IMR-90 (cell line): ENCODE measurements around the gene FDPS. TPM values are rescaled to one million over a fixed set of nuclear protein-coding genes. Genes with fewer than 3 reads are reported as not detected.

ENCODE experiments used
- ATAC-seq: fragments of 200-7000 bp; cut with Tn5 transposase; 2 replicates; pipeline ENCODE4 v1.9.1; 2020; ENCODE audit warnings: low read depth, mild to moderate bottlenecking, moderate library complexity
- BruUV-seq: library from RNA; stranded (reverse); fragments of 400-500 nt; replicated peaks from 2 replicates; lab custom pipeline; 2021; lab: Mats Ljungman, UMichigan
- CTCF ChIA-PET: fragments of 300-600 bp; formaldehyde crosslinking; extraction: SDS; loops from one replicate; lab custom pipeline; 2021; ENCODE audit warnings: antibody characterized with exemption; lab: Yijun Ruan, JAX
- POLR2A ChIA-PET: fragments of 300-600 bp; sonication (Branson Sonifier 250); formaldehyde crosslinking; loops from one replicate; lab custom pipeline; 2022; ENCODE audit warnings: antibody characterized with exemption; ENCODE audit not compliant: unreplicated experiment; lab: Charles Lee
- DNase-seq: peaks from one replicate; pipeline ENCODE4 v3.0.0; 2013
- H2AFZ ChIP-seq: replicated peaks from 2 replicates; pipeline ENCODE3; 2013; ENCODE audit warnings: low read length, mild to moderate bottlenecking; ENCODE audit not compliant: poor library complexity
- H2AK5ac ChIP-seq: 2 replicates; pipeline ENCODE4 v1.6.1; 2013; ENCODE audit warnings: low read depth, low read length, inconsistent platforms
- H2AK9ac ChIP-seq: replicated peaks from 2 replicates; pipeline ENCODE3; 2013; ENCODE audit warnings: mild to moderate bottlenecking, low read depth, low read length, moderate library complexity; ENCODE audit not compliant: poor library complexity
- H2BK120ac ChIP-seq: 2 replicates; pipeline ENCODE4 v1.6.1; 2013; ENCODE audit warnings: low read depth, low read length, inconsistent platforms
- H2BK15ac ChIP-seq: 3 replicates; pipeline ENCODE4 v1.6.1; 2013; ENCODE audit warnings: low read depth, low read length, inconsistent platforms
- H2BK20ac ChIP-seq: 2 replicates; pipeline ENCODE4 v1.6.1; 2013; ENCODE audit warnings: low read depth, mild to moderate bottlenecking, inconsistent platforms, low read length, moderate library complexity
- H2BK5ac ChIP-seq: 2 replicates; pipeline ENCODE4 v1.6.1; 2013; ENCODE audit warnings: mild to moderate bottlenecking, low read depth, low read length, inconsistent platforms; ENCODE audit not compliant: poor library complexity, severe bottlenecking
- H3K14ac ChIP-seq: replicated peaks from 2 replicates; pipeline ENCODE4 v1.6.1; 2013; ENCODE audit warnings: low read depth, low read length, inconsistent platforms
- H3K18ac ChIP-seq: 2 replicates; pipeline ENCODE4 v1.6.1; 2013; ENCODE audit warnings: low read depth, low read length, control low read depth
- H3K23ac ChIP-seq: 2 replicates; pipeline ENCODE4 v1.6.1; 2013; ENCODE audit warnings: low read depth, low read length, inconsistent platforms
- H3K27ac ChIP-seq: 2 replicates; pipeline ENCODE4 v1.5.1; 2013; ENCODE audit warnings: mild to moderate bottlenecking, control low read depth, low read length; ENCODE audit not compliant: insufficient read depth
- H3K27me3 ChIP-seq: 2 replicates; pipeline ENCODE4 v1.6.1; 2013; ENCODE audit warnings: low read length; ENCODE audit not compliant: control insufficient read depth, insufficient read depth
- H3K36me3 ChIP-seq: 2 replicates; pipeline ENCODE4 v1.6.1; 2013; ENCODE audit warnings: low read length, mixed read lengths; ENCODE audit not compliant: control insufficient read depth, insufficient read depth
- H3K4ac ChIP-seq: 2 replicates; pipeline ENCODE4 v1.6.1; 2013; ENCODE audit warnings: low read depth, low read length, inconsistent platforms
- H3K4me1 ChIP-seq: 2 replicates; pipeline ENCODE4 v1.6.1; 2013; ENCODE audit warnings: low read length, mixed read lengths; ENCODE audit not compliant: control insufficient read depth, insufficient read depth
- H3K4me2 ChIP-seq: 2 replicates; pipeline ENCODE4 v1.6.1; 2013; ENCODE audit warnings: low read depth, mild to moderate bottlenecking, control low read depth, low read length, moderate library complexity
- H3K4me3 ChIP-seq: 2 replicates; pipeline ENCODE4 v1.5.1; 2013; ENCODE audit warnings: low read depth, mild to moderate bottlenecking, control low read depth, low read length, moderate library complexity; ENCODE audit not compliant: insufficient read depth
- H3K56ac ChIP-seq: 2 replicates; pipeline ENCODE4 v1.6.1; 2013; ENCODE audit warnings: low read length, inconsistent platforms; ENCODE audit not compliant: insufficient read depth; ENCODE audit errors: extremely low read depth
- H3K79me1 ChIP-seq, 2 experiments: 2 replicates each; pipeline ENCODE4 v1.6.1; 2013; ENCODE audit warnings: low read length in 2 of 2, inconsistent platforms in 1 of 2, low read depth in 1 of 2
- H3K9ac ChIP-seq: 2 replicates; pipeline ENCODE4 v1.6.1; 2013; ENCODE audit warnings: low read depth, low read length, control low read depth
- H3K9me1 ChIP-seq: 2 replicates; pipeline ENCODE4 v1.6.1; 2013; ENCODE audit warnings: low read length, inconsistent platforms; ENCODE audit not compliant: insufficient read depth
- H3K9me3 ChIP-seq: 2 replicates; pipeline ENCODE4 v1.6.1; 2013; ENCODE audit warnings: low read length; ENCODE audit not compliant: control insufficient read depth, insufficient read depth
- H4K20me1 ChIP-seq: 2 replicates; pipeline ENCODE4 v1.6.1; 2013; ENCODE audit warnings: low read length, inconsistent platforms; ENCODE audit not compliant: insufficient read depth
- H4K5ac ChIP-seq: 2 replicates; pipeline ENCODE4 v1.6.1; 2013; ENCODE audit warnings: mild to moderate bottlenecking, low read depth, low read length, control low read depth
- H4K8ac ChIP-seq, 2 experiments: 2 replicates each; pipeline ENCODE4 v1.6.1; 2013; ENCODE audit warnings: low read depth in 2 of 2, low read length in 2 of 2, control low read depth in 1 of 2, inconsistent platforms in 1 of 2
- H4K91ac ChIP-seq: 2 replicates; pipeline ENCODE4 v1.6.1; 2013; ENCODE audit warnings: low read depth, low read length, inconsistent platforms; ENCODE audit not compliant: insufficient read depth
- BHLHE40 ChIP-seq: fragments of 150-350 bp; IDR thresholded peaks from 2 replicates; pipeline ENCODE4 v1.6.1; 2016; ENCODE audit warnings: mild to moderate bottlenecking, low read depth, low read length
- CEBPB ChIP-seq: IDR thresholded peaks from 2 replicates; pipeline ENCODE4 v1.6.1; 2012; ENCODE audit warnings: low read depth, low read length, improper control_type of control experiment
- CHD1 ChIP-seq: IDR thresholded peaks from 2 replicates; pipeline ENCODE4 v1.6.1; 2012; ENCODE audit warnings: low read depth, low read length, improper control_type of control experiment
- CTCF ChIP-seq: conservative IDR thresholded peaks from 2 replicates; pipeline ENCODE4 v1.5.1; 2012; ENCODE audit warnings: mild to moderate bottlenecking, low read depth, low read length, improper control_type of control experiment
- ELK1 ChIP-seq: fragments of 150-350 bp; IDR thresholded peaks from 2 replicates; pipeline ENCODE4 v1.6.1; 2016; ENCODE audit warnings: low read depth, mild to moderate bottlenecking, low read length, moderate library complexity, borderline replicate concordance
- FOS ChIP-seq: fragments of 150-350 bp; IDR thresholded peaks from 2 replicates; pipeline ENCODE4 v1.6.1; 2016; ENCODE audit warnings: low read depth, low read length
- MAFK ChIP-seq: IDR thresholded peaks from 2 replicates; pipeline ENCODE4 v1.6.1; 2012; ENCODE audit warnings: low read depth, low read length, improper control_type of control experiment
- MAZ ChIP-seq: IDR thresholded peaks from 2 replicates; pipeline ENCODE4 v1.6.1; 2012; ENCODE audit warnings: low read depth, mild to moderate bottlenecking, low read length, improper control_type of control experiment, moderate library complexity, borderline replicate concordance
- MXI1 ChIP-seq: IDR thresholded peaks from 2 replicates; pipeline ENCODE4 v1.6.1; 2012; ENCODE audit warnings: low read depth, mild to moderate bottlenecking, low read length, moderate library complexity, borderline replicate concordance
- POLR2A ChIP-seq: IDR thresholded peaks from 2 replicates; pipeline ENCODE4 v1.6.1; 2012; ENCODE audit warnings: mild to moderate bottlenecking, low read depth, low read length
- RAD21 ChIP-seq: IDR thresholded peaks from 2 replicates; pipeline ENCODE4 v1.6.1; 2012; ENCODE audit warnings: low read length, improper control_type of control experiment
- RCOR1 ChIP-seq: IDR thresholded peaks from 2 replicates; pipeline ENCODE4 v1.6.1; 2012; ENCODE audit warnings: mild to moderate bottlenecking, low read length, improper control_type of control experiment; ENCODE audit not compliant: insufficient replicate concordance
- RFX5 ChIP-seq: IDR thresholded peaks from 2 replicates; pipeline ENCODE4 v1.8.0; 2012; ENCODE audit warnings: low read depth, mild to moderate bottlenecking, low read length, moderate library complexity
- SMC3 ChIP-seq: fragments of 150-350 bp; IDR thresholded peaks from 2 replicates; pipeline ENCODE4 v1.6.1; 2016; ENCODE audit warnings: low read depth, mild to moderate bottlenecking, antibody characterized with exemption, low read length, moderate library complexity
- WGBS, 2 experiments: methylation state at CpG; one replicate each; pipeline versions ENCODE4 v1.1.5 to v1.1.7; 2013; ENCODE audit warnings: missing lambda C conversion rate in 2 of 2; ENCODE audit not compliant: insufficient read length in 1 of 2; ENCODE audit errors: extremely low coverage in 2 of 2; 5-methylcytosine and 5-hydroxymethylcytosine counted together
- dilution Hi-C: fragments of 300-500 bp; cut with HindIII; formaldehyde crosslinking; loops from one replicate; pipeline ENCODE4 v1.14.3; 2018; ENCODE audit warnings: low sequenced_read_pairs; ENCODE audit not compliant: unreplicated experiment
- in situ Hi-C: fragments of 300-500 bp; cut with MboI; formaldehyde crosslinking; loops from 3 replicates; pipeline ENCODE4 v1.14.3; 2019; ENCODE audit warnings: low sequenced_read_pairs, inconsistent platforms, mixed read lengths
- intact Hi-C: fragments of 100-400 bp; cut with micrococcal nuclease; formaldehyde crosslinking; loops from 2 replicates; pipeline ENCODE4 v1.10.0; 2022
- polyA plus RNA-seq, 3 experiments: library from polyadenylated mRNA; depleted of rRNA; stranded (reverse); fragments of >200 nt; gene quantifications; 2 replicates each; pipeline ENCODE4 v1.2.3, GENCODE V29; 2012; ENCODE audit warnings: low replicate concordance in 1 of 3
- total RNA-seq: library from RNA; depleted of rRNA; stranded (reverse); fragments of >200 nt; gene quantifications from 2 replicates; pipeline ENCODE4 v1.2.3, GENCODE V29; 2012
- TF ChIP-seq, protein P1 (sequence below): fragments of 150-350 bp; IDR thresholded peaks from 2 replicates; pipeline ENCODE4 v1.6.1; 2017; ENCODE audit warnings: mild to moderate bottlenecking, antibody characterized with exemption, low read length, low read depth

The FDPS gene
- total and polyA plus RNA-seq, 2 of the 4 experiments (the other 2 are of a cell fraction): 183 to 191 TPM

- peaks cover 28 to 54% of the 10 kb centered on the region in 2 experiments for H3K79me1 ChIP-seq
- no TSS peak for BruUV-seq
- WGBS, 2 experiments: 100% methylated on average over 2 of the region's 21 CpGs; no CpG with 5 or more reads in 1 of the 2 experiments
- H4K91ac ChIP-seq: no peak overlapping the region
- no peak overlapping the region for H3K4me2 ChIP-seq
- in situ Hi-C loops (no loop called here), dilution Hi-C loops (no loop called here), intact Hi-C loops (no loop called here)
- H3K18ac ChIP-seq: no peak overlapping the region
- H3K4ac ChIP-seq: no peak overlapping the region
- no peaks in the 10 kb centered on the region for H3K27me3 ChIP-seq
- no peak overlapping the region for H2BK120ac ChIP-seq
- no peak overlapping the region for H3K4me3 ChIP-seq
- H3K4me1 ChIP-seq: no peaks in the 10 kb centered on the region
- H3K56ac ChIP-seq: no peak overlapping the region
- H2AK9ac ChIP-seq: no peak overlapping the region
- H4K8ac ChIP-seq: no peak overlapping the region
- no peak overlapping the region for H4K5ac ChIP-seq
- H3K14ac ChIP-seq: no peak overlapping the region
- POLR2A ChIA-PET: no interaction called here
- H3K36me3 ChIP-seq: peaks cover 51% of the 10 kb centered on the region
- no peak for DNase-seq
- no peak overlapping the region for H2BK15ac ChIP-seq
- H2BK5ac ChIP-seq: no peak overlapping the region
- H2AFZ ChIP-seq: no peak overlapping the region
- ATAC-seq: no peak
- peaks cover 14% of the 10 kb centered on the region; the same call in 1 of the 2 replicates for H4K20me1 ChIP-seq
- no peak overlapping the region for H2AK5ac ChIP-seq
- H2BK20ac ChIP-seq: no peak overlapping the region
- CTCF ChIA-PET: no interaction called here
- peaks cover 8% of the 10 kb centered on the region for H3K9me1 ChIP-seq
- no peak overlapping the region for H3K9ac ChIP-seq
- TF ChIP-seq CTCF (no peak), POLR2A (no peak), MAZ (no peak), CEBPB (no peak), FOS (no peak), MXI1 (no peak), RCOR1 (no peak), SMC3 (no peak), CHD1 (no peak), RFX5 (no peak), ELK1 (no peak), MAFK (no peak), BHLHE40 (no peak), RAD21 (no peak)
- TF ChIP-seq, protein P1, sequence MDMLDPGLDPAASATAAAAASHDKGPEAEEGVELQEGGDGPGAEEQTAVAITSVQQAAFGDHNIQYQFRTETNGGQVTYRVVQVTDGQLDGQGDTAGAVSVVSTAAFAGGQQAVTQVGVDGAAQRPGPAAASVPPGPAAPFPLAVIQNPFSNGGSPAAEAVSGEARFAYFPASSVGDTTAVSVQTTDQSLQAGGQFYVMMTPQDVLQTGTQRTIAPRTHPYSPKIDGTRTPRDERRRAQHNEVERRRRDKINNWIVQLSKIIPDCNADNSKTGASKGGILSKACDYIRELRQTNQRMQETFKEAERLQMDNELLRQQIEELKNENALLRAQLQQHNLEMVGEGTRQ: no peak
- H3K23ac ChIP-seq: no peak overlapping the region
- H3K27ac ChIP-seq: no peak overlapping the region
- H3K9me3 ChIP-seq: no peaks in the 10 kb centered on the region
Observed at GRCh38 chr1:155268630-155269029, 40.0 kb upstream of the FDPS start.
